Heart right ventricle (tissue), 16 donors: ENCODE results near the gene SCN4A. TPM values are rescaled to one million over a fixed set of nuclear protein-coding genes. Genes with fewer than 3 reads are reported as not detected.

ENCODE experiments used
- ATAC-seq, 8 donors: fragments of 200-7000 bp; cut with Tn5 transposase; one replicate each; pipeline ENCODE4 v1.9.1; 2020; ENCODE audit warnings: mild to moderate bottlenecking in 8 of 8, moderate library complexity in 8 of 8, moderate number of reproducible peaks in 1 of 8
- DNase-seq, 2 donors: peaks; one replicate each; pipeline ENCODE4 v3.0.0-alpha.2; 2020
- H3K27ac ChIP-seq, 10 donors: fragments of 200-600 bp; sonication (generic) in 2 of 10; one replicate each; pipeline versions ENCODE4 v1.5.0 to v1.8.0; 2020 to 2022; ENCODE audit warnings: mild to moderate bottlenecking in 3 of 10
- H3K27me3 ChIP-seq, 7 donors: fragments of 200-600 bp; one replicate each; pipeline ENCODE4 v1.8.0; 2021 to 2022; ENCODE audit warnings: mild to moderate bottlenecking in 2 of 7
- H3K36me3 ChIP-seq, 9 donors: fragments of 200-600 bp; sonication (generic) in 1 of 9; one replicate each; pipeline versions ENCODE4 v1.5.0 to v1.8.0; 2020 to 2022; ENCODE audit warnings: mild to moderate bottlenecking in 2 of 9
- H3K4me1 ChIP-seq, 9 donors: fragments of 200-600 bp; sonication (generic) in 1 of 9; one replicate each; pipeline versions ENCODE4 v1.5.0 to v1.8.0; 2020 to 2022; ENCODE audit warnings: mild to moderate bottlenecking in 4 of 9
- H3K4me3 ChIP-seq, 10 donors: fragments of 200-600 bp; sonication (generic) in 2 of 10; one replicate each; pipeline versions ENCODE4 v1.5.0 to v1.8.0; 2020 to 2022; ENCODE audit warnings: mild to moderate bottlenecking in 7 of 10, moderate library complexity in 2 of 10
- H3K9me3 ChIP-seq, 11 donors: fragments of 200-600 bp in 10 of 11; sonication (generic) in 2 of 11; one replicate each; pipeline versions ENCODE4 v1.5.0 to v1.8.0; 2013 to 2022; ENCODE audit warnings: mild to moderate bottlenecking in 2 of 11, control low read depth in 1 of 11, moderate library complexity in 1 of 11
- WGBS, 2 donors: extraction: QIAGEN DNeasy Blood & Tissue Kit; methylation state at CpG; one replicate each; pipeline ENCODE4 v1.1.7; 2013; ENCODE audit warnings: inconsistent platforms in 1 of 2; 5-methylcytosine and 5-hydroxymethylcytosine counted together
- intact Hi-C, 10 donors: fragments of 100-400 bp; cut with DNase I; formaldehyde crosslinking; loops; one replicate each; pipeline versions ENCODE4 v1.11.1 to v1.14.2; 2022
- polyA plus RNA-seq, 2 donors: library from polyadenylated mRNA; stranded (reverse); fragments of 200-250 nt; gene quantifications; one replicate each; pipeline ENCODE4 v1.2.3, GENCODE V29; 2013
- total RNA-seq, 10 donors: library from RNA; stranded (reverse); fragmentation: NEBNext Ultra II Directional in 3 of 10; extraction: Animal tissue kit (Norgen Biotek cat#: 25700) in 3 of 10; gene quantifications; one replicate each; pipeline versions ENCODE4 v1.2.1 to v1.2.4, GENCODE V29; 2021 to 2023
- TF ChIP-seq, protein P1 (sequence below), 9 donors: fragments of 200-600 bp; sonication (generic) in 2 of 9; IDR thresholded peaks; one replicate each; pipeline versions ENCODE4 v1.5.0 to v1.8.0; 2021 to 2022; ENCODE audit warnings: antibody characterized with exemption in 9 of 9, mild to moderate bottlenecking in 5 of 9, moderate library complexity in 1 of 9
- donor health status: Arrhythmogenic right ventricular cardiomyopathy.
- donor health status: ischemic (EF 13 %, LVEDD 7.1; RV severe dilation, severe dysfunction).
- donor health status: healthy with polysubstance abuse.
- donor health status: DM: no; HTN: yes; CAD: no.
- donor health status: DM: no; HTN: no; CAD: no.
- donor health status: ischemic (EF 25% LVEDD 6.9; RV normal size, moderate dysfunction).
- donor health status: ischemic (EF 25% LVEDD 5.7; RV mildly dilated, moderate dysfunction).
- donor health status: healthy.
- donor health status: DM: yes; HTN: yes; CAD: no.
- donor health status: Ischemic cardiomyopathy.
- donor health status: ischemic (EF 35%, LVEDD 5.7; RV mildly dilated, moderate dysfunction).
- donor health status: nonischemic (EF 11% LVEDD 7.7; RV severe dilation, severe dysfunction).
- donor health status: DM: yes; HTN: yes; CAD: no.
- donor health status: PGD.
- donor health status: ischemic (EF 29% LVEDD 5.4; RV normal size, mild dysfunction).
- donor health status: nonischemic (EF 23%, LVEDD 6.1; RV moderate dilation, normal function).

SCN4A gene
- total and polyA plus RNA-seq, 12 donors, result 0.19 to 2.9 (median 0.53) TPM

DNA sequence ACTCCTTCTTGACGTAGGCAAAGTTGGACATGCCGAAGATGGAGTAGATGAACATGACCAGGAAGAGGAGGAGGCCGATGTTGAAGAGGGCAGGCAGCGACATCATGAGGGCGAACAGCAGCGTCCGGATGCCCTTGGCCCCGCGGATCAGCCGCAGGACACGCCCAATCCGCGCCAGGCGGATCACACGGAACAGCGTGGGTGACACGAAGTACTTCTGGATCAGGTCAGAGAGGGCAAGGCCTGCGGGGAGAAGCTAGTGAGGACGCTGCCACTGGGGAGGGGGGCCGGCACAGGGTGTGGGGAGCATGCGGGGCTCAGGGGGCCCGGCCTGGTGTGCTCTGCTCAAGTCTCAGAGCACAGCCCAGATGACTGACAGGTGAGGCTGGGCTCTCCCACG lies 31.0 kb downstream of the SCN4A start:
- Histone ChIP-seq H3K36me3 (no peaks in the 10 kb centered on the region), H3K4me1 (peaks cover 0 to 9% (median 4%) of the 10 kb centered on the region in 9 donors), H3K9me3 (no peaks in the 10 kb centered on the region), H3K27me3 (no peaks in the 10 kb centered on the region), H3K27ac (no peak overlapping the region), H3K4me3 (no peak overlapping the region)
- DNase-seq (no peak), ATAC-seq (no peak)
- TF ChIP-seq, protein P1, sequence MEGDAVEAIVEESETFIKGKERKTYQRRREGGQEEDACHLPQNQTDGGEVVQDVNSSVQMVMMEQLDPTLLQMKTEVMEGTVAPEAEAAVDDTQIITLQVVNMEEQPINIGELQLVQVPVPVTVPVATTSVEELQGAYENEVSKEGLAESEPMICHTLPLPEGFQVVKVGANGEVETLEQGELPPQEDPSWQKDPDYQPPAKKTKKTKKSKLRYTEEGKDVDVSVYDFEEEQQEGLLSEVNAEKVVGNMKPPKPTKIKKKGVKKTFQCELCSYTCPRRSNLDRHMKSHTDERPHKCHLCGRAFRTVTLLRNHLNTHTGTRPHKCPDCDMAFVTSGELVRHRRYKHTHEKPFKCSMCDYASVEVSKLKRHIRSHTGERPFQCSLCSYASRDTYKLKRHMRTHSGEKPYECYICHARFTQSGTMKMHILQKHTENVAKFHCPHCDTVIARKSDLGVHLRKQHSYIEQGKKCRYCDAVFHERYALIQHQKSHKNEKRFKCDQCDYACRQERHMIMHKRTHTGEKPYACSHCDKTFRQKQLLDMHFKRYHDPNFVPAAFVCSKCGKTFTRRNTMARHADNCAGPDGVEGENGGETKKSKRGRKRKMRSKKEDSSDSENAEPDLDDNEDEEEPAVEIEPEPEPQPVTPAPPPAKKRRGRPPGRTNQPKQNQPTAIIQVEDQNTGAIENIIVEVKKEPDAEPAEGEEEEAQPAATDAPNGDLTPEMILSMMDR (IDR thresholded peaks at IDR 0.05), result no peak
- intact Hi-C loops, result no loop called here
- WGBS, 2 donors, result 91 to 93% methylated on average over 23 of the region's 23 CpGs

DNA sequence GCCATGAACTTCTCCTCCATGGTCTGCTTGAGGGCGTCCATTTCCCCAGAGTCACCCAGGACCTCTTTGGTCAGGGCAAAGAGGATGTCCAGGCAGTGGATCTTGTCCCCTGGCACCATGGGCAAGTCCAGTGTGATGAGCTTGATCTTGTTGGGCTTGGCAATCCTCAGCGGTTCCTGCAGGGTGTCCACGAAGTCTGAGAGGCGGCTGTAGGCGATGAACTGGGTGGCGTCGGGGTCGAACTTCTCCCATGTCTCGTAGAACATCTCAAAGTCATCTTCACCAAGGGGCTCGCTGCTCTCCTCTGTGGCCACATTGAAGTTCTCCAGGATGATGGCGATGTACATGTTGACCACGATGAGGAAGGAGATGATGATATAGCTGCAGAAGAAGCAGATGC lies 31.6 kb downstream of the SCN4A start:
- H3K4me1 ChIP-seq, result peaks cover 0 to 5% (median 0%) of the 10 kb centered on the region in 9 donors
- no peak overlapping the region for H3K27ac ChIP-seq
- ATAC-seq, result no peak
- no peak for DNase-seq
- H3K36me3 ChIP-seq, result no peaks in the 10 kb centered on the region
- H3K9me3 ChIP-seq, result no peaks in the 10 kb centered on the region
- TF ChIP-seq, protein P1 (IDR thresholded peaks at IDR 0.05), result no peak
- 97% methylated on average over 12 of the region's 12 CpGs for WGBS, 2 donors
- H3K27me3 ChIP-seq, result no peaks in the 10 kb centered on the region
- no peak overlapping the region for H3K4me3 ChIP-seq
- intact Hi-C loops, result no loop called here

DNA sequence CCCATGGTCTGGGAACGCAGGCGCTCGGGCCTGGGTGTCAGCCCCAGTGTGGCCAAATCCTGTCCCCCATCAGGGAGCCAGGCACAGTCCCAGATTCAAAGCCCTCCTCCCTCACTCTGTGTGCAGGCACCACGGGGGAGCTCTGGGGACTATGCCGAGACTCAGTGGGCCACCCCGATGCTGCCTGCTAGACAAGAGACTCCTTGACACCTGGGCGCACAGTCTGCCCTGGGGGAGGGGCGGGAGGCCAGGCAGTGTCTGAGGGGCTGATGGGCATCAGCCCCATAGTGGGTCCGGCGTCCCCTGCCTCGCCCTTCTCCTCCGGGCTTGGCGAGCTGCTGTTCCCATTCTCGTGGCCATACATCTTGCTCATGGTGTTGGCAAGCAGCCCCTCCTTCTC lies 32.1 kb downstream of the SCN4A start:
- intact Hi-C loops, result no loop called here
- no peak for ATAC-seq

DNA sequence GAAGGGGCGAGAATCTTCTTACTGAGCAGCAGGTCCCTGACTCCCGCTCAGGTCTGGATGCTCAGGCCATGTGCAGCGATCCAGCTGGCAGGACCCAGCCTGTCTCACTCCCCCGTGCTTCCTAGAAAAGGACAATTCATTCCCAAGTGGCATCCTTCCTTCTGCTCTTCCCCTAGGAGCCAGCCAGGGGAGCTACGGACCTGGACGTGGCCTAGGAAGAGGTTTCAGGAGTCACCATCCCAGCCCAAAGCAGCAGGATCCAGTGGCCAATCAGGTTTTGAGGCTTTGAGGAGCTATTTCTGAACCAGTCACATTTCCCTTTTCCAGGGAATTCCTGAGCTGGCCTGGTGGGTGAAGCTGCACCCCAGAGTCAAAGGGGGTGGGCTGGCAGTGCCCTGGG lies 32.8 kb downstream of the SCN4A start:
- TF ChIP-seq, protein P1 (IDR thresholded peaks at IDR 0.05), result no peak
- H3K27ac ChIP-seq, result no peak overlapping the region
- no peak for DNase-seq
- intact Hi-C loops, result no loop called here
- peaks cover 0 to 5% (median 0%) of the 10 kb centered on the region in 9 donors for H3K4me1 ChIP-seq
- WGBS, 2 donors, result 63 to 65% methylated on average over 6 of the region's 6 CpGs
- no peak overlapping the region for H3K4me3 ChIP-seq
- H3K27me3 ChIP-seq, result no peaks in the 10 kb centered on the region
- no peaks in the 10 kb centered on the region for H3K9me3 ChIP-seq
- ATAC-seq, result no peak
- H3K36me3 ChIP-seq, result no peaks in the 10 kb centered on the region

More for the DNA sequence above, 32.1 kb downstream of the SCN4A start:
- Histone ChIP-seq H3K4me1 (peaks cover 0 to 5% (median 0%) of the 10 kb centered on the region in 9 donors), H3K36me3 (no peaks in the 10 kb centered on the region), H3K27ac (no peak overlapping the region), H3K9me3 (no peaks in the 10 kb centered on the region), H3K4me3 (no peak overlapping the region), H3K27me3 (no peaks in the 10 kb centered on the region)
- no peak for DNase-seq
- WGBS, 2 donors, result 93 to 96% methylated on average over 14 of the region's 14 CpGs
- TF ChIP-seq, protein P1 (IDR thresholded peaks at IDR 0.05), result no peak
